DND-41 (cell line): ENCODE data around the gene THOC2.

Experiments used
- ATAC-seq: fragments of 200-7000 bp; cut with Tn5 transposase; 3 replicates; pipeline ENCODE4 v1.9.1; 2021; ENCODE audit warnings: low read depth; ENCODE audit not compliant: insufficient read depth
- DNase-seq: peaks from one replicate; pipeline ENCODE4 v3.0.0-alpha.2; 2020
- H2AFZ ChIP-seq: 2 replicates; pipeline ENCODE4 v1.6.0; 2012; ENCODE audit warnings: low read depth, low read length
- H3K27ac ChIP-seq: 2 replicates; pipeline ENCODE4 v1.5.1; 2012; ENCODE audit warnings: low read length, inconsistent platforms
- H3K27me3 ChIP-seq: fragments of 200-600 bp; sonication (generic); 2 replicates; pipeline ENCODE4 v1.6.0; 2012; ENCODE audit warnings: low read length, mild to moderate bottlenecking, inconsistent platforms; ENCODE audit not compliant: insufficient read depth, poor library complexity
- H3K36me3 ChIP-seq: 2 replicates; pipeline ENCODE4 v1.5.1; 2012; ENCODE audit warnings: low read length, inconsistent platforms; ENCODE audit not compliant: insufficient read depth
- H3K4me1 ChIP-seq: 2 replicates; pipeline ENCODE4 v1.5.1; 2012; ENCODE audit warnings: mild to moderate bottlenecking, low read length; ENCODE audit not compliant: insufficient read depth
- H3K4me2 ChIP-seq: 2 replicates; pipeline ENCODE4 v1.6.0; 2012; ENCODE audit warnings: mild to moderate bottlenecking, moderate library complexity, low read length, inconsistent platforms; ENCODE audit not compliant: insufficient read depth
- H3K4me3 ChIP-seq, 2 experiments: fragments of 200-600 bp in 1 of 2; shearing (Covaris generic) in 1 of 2; 2 replicates each; pipeline ENCODE4 v1.5.1; 2012 to 2016; ENCODE audit warnings: inconsistent platforms in 2 of 2, low read length in 2 of 2, mild to moderate bottlenecking in 2 of 2, low read depth in 1 of 2, moderate library complexity in 1 of 2
- H3K79me2 ChIP-seq: 2 replicates; pipeline ENCODE4 v1.6.0; 2012; ENCODE audit warnings: low read length, inconsistent platforms; ENCODE audit not compliant: insufficient read depth
- H3K9ac ChIP-seq: 2 replicates; pipeline ENCODE4 v1.6.0; 2012; ENCODE audit warnings: low read depth, mild to moderate bottlenecking, inconsistent platforms, low read length, moderate library complexity
- H3K9me3 ChIP-seq: 2 replicates; pipeline ENCODE4 v1.5.1; 2012; ENCODE audit warnings: low read length, moderate library complexity, mild to moderate bottlenecking, inconsistent platforms; ENCODE audit not compliant: insufficient read depth, severe bottlenecking
- H4K20me1 ChIP-seq: 2 replicates; pipeline ENCODE4 v1.6.0; 2012; ENCODE audit warnings: low read length; ENCODE audit not compliant: insufficient read depth
- CTCF ChIP-seq: IDR thresholded peaks from 2 replicates; pipeline ENCODE4 v1.5.1; 2012; ENCODE audit warnings: borderline replicate concordance, low read length, moderate library complexity, mild to moderate bottlenecking; ENCODE audit not compliant: poor library complexity, severe bottlenecking; ENCODE audit errors: extremely low read depth
- EZH2 ChIP-seq: IDR thresholded peaks from 3 replicates; pipeline ENCODE4 v1.6.1; 2012; ENCODE audit warnings: borderline replicate concordance, low read depth, mild to moderate bottlenecking, moderate library complexity, low read length, inconsistent platforms; ENCODE audit not compliant: severe bottlenecking

THOC2 gene

GRCh38 chrX:123570011-123570590, 162.8 kb downstream of the THOC2 start:
- no peak overlapping the region for H3K4me3 ChIP-seq
- H3K27ac ChIP-seq, result no peak overlapping the region

GRCh38 chrX:123563167-123563566, 169.7 kb downstream of the THOC2 start:
- Histone ChIP-seq H3K79me2 (no peaks in the 10 kb centered on the region), H3K9me3 (no peaks in the 10 kb centered on the region), H3K27me3 (no peaks in the 10 kb centered on the region), H4K20me1 (no peaks in the 10 kb centered on the region), H3K36me3 (no peaks in the 10 kb centered on the region), H3K4me2 (no peak overlapping the region), H3K27ac (no peak overlapping the region), H3K4me3 (no peak overlapping the region), H3K9ac (no peak overlapping the region), H2AFZ (no peak overlapping the region), H3K4me1 (no peaks in the 10 kb centered on the region)
- ATAC-seq, result no peak
- TF ChIP-seq EZH2 (no peak), CTCF (no peak)
- DNase-seq, result no peak

More at GRCh38 chrX:123570011-123570590, 162.8 kb downstream of the THOC2 start:
- ATAC-seq, result no peak
- Histone ChIP-seq H3K9me3 (no peaks in the 10 kb centered on the region), H3K4me2 (no peak overlapping the region), H3K79me2 (no peaks in the 10 kb centered on the region), H3K27me3 (no peaks in the 10 kb centered on the region), H3K9ac (no peak overlapping the region), H3K36me3 (no peaks in the 10 kb centered on the region), H2AFZ (no peak overlapping the region), H3K4me1 (no peaks in the 10 kb centered on the region), H4K20me1 (no peaks in the 10 kb centered on the region)
- no peak for DNase-seq
- TF ChIP-seq EZH2, result no peak
- no peak for TF ChIP-seq CTCF

GRCh38 chrX:123562342-123563146, 170.3 kb downstream of the THOC2 start:
- no peak overlapping the region for H3K4me3 ChIP-seq
- no peak for TF ChIP-seq EZH2
- TF ChIP-seq CTCF, result no peak
- no peak for ATAC-seq
- H3K79me2 ChIP-seq, result no peaks in the 10 kb centered on the region
- H2AFZ ChIP-seq, result no peak overlapping the region
- no peaks in the 10 kb centered on the region for H3K4me1 ChIP-seq
- no peak overlapping the region for H3K9ac ChIP-seq
- H3K27me3 ChIP-seq, result no peaks in the 10 kb centered on the region
- DNase-seq, result no peak
- no peaks in the 10 kb centered on the region for H3K36me3 ChIP-seq
- no peaks in the 10 kb centered on the region for H3K9me3 ChIP-seq
- no peaks in the 10 kb centered on the region for H4K20me1 ChIP-seq
- H3K27ac ChIP-seq, result no peak overlapping the region
- H3K4me2 ChIP-seq, result no peak overlapping the region
